ENCODE data around the gene PRCD.

The PRCD gene

DNA sequence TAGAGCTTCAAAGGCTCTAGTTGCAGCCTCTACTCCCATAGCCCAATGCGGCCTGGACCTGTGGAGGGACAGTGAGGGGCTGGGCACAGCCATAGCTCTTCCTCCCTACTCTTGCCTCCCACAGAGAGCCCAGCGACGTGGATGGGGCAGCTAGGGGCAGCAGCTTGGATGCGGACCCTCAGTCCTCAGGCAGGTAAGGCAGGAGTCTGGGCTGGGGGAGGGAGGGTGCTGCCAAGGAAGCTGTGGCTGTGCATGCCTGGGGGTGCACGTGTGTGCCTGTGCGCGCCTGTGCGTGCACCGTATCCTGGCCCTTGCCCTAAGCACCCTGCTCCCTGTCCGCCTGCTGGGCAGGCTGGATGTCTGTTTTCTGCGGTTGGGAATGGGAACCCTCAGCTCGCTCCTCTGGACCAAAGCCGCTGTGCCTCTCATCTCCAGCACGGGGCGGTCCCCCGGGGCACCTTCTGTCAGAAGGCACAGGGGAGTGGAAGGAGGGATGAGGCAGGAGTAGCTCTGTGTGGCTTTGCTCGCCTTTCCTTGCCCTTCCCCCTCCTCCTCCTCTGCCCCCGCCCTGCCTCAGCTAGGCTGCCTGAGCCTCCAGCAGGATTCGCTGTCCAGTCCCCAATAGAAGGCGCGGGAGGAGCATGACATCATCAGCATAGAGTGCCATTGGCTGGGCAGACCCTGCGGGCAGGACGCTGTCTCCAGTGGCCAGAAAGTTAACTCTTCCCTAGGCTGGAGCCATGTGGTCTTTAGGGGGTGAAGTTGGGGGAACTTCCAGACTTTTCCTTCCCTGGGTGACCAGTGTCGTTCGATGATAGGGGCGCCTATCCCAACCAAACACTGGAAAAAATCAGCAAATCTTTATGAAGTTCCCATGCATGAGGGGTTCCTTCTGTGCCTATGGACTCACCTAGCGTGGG lies 797 bp downstream of the PRCD start:
- DNase-seq (ENCODE audit: low read depth in 2 of 2), result no peak

DNA sequence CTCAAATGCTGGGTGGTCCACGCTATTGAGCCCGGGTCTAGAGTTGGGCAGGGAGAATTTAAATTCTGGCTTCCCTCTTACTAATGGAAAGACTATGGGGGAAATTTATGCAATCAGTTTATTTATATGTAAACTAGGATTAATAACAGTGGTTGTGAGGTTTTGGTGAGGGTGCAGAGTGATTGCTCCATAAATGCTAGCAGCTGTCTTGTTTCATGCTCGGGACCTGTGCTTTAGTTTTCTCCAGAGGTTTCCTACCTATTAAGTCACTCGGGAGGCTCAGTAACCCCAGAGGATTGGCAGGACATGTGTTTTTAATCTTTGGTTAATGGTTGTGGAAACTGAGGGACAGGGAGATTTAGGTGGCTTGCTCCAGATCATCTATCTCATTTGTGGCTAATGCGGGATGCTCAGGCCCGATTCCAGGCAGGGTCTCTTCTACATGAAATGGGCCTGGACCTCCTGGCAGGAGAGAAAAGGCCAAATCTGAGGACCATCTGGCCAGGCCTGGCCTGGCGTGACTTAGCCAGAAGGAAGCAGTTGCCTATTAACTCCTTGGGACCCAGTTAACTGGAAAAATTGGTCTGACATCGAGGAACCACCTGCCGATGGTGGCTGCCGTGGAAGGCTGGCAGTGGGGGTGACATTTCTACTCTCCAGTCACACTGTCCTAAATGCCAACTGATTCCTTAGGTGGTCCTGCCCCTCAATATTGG lies 2.1 kb downstream of the PRCD start:
- DNase-seq (ENCODE audit: low read depth in 2 of 2), result no peak

DNA sequence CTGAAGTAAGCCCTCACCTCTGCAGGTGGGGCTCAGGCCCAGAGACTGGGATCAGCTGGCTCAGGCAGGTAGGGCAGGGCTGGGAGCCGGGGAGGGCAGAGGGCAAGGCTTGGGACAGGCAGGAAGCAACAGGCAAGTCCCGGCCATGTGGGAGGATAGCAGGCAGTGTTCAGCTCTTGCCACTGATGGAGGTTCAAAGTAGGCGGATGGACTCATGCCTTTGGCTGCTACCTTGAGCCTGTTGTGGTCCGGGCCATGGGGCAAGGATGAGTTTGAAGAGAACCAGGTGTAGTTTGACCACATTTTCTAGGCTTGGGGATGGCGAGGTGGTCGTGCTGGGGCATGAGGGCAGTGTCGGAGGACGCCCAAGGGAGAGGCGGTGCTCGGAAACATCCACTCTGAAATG lies 2.7 kb downstream of the PRCD start:
- no peak for DNase-seq (ENCODE audit: low read depth in 2 of 2)

DNA sequence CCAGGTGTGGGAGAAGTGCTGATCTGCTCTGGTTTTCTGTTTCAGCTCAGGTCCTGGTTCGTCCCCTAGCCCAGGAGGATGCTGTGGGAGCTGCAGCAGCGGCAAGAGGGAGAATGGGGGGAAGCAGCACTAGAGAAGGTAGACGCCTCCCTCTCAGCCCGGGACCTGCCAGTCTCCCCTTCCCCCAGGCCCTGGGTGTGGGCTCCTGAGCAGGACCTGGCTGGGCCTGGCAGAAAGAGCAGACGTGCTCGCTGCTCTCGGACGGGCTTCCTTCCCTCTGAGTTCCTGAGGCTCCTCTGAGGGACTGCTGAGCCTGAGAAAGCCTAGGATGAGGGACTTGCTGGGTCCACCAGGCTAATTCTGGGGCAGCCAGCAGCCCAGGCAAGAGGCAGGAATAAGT lies 3.1 kb downstream of the PRCD start:
- no peak for DNase-seq (ENCODE audit: low read depth in 2 of 2)

DNA sequence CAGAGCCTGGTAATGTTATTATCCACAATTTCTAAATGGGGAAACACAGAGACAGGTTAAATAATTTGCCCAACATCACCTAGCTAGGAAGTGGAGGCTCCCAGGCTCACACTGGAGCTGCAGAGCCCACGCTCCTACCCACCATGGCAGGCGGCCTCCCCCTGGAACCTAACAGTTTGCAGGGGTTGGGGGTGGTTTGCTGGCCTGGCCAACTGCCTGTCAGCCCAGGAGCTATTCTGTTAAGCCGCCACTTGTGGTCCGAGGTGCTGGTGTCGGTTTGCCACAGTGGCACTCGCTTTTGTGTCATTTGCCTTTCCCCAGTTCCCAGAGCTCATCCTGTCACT lies 3.6 kb downstream of the PRCD start:
- DNase-seq (ENCODE audit: low read depth in 2 of 2), result no peak

DNA sequence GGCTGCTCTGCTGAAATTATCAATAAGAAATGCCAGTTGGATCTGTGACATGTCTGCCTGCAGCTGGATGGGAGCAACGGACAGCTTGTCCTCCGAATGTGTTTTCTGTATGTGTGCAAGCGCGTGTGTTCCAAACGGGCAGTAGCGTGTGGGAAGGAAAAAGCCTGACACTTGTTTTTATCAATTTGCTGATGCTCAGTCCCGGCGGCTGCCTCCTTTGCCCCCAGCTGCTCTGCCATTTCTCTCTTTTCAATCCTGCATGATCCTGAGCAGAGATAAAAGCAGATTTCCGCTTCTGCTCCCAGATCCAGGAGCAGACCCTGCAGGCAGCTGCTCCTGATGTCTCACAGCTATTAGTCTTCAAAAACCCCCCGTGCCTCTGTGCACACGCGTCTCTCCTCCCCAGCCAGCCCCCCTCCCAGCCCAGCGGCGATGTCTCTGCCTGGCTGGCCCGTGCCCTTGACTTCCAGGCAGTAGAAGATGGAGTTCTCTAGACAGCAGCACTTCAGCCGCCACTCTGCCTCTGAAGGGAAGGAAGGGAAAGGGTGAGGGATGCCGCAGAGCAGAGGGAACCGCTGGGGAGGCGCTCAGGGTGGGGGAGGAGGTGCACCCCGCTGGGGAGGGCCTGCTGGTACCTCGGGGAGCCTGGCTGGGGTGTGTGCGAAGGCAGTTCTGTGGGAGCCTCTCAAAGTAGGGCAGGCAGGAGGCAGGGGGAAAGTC lies 4.1 kb downstream of the PRCD start:
- DNase-seq (ENCODE audit: low read depth in 2 of 2), result no peak

DNA sequence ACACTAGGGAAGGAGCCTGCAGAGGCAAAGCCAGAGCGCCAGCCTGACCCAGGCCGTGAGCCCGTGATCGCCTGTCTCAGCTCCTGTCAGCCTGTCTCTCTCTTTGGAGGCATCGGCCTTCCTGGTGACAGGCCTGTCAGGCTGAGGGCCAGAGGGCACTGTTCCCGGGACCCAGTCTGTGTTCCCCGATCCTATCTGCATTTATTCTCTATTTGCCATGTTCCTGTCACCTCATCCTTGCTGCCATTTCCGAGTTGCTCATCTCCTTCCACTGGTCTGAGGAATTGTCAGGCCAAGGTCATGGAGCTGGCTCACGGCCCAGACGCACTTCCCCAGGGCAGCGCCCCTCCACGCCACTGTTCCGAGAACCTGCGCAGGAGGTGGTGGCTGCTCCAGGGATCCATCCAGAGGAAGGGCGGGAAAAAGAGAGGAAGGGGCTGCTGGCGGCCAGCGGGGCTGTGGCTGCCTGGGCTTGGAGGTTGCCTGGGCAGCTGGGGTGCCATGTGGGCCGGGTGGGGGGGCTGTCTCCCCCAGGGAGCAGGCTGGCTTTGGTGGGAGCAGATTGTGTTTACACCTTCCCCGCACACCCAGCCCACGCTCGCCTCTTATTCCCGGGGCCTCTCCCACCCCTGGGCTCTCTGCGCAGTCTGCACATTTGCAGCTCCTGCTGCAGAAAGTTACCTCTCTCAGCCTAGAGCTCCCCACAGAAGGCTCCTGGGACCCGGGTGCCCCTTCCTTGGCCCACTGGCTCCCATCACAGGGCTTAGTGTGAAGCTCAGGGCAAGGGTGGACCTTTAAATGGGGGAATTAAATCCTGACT lies 4.9 kb downstream of the PRCD start:
- DNase-seq (ENCODE audit: low read depth in 2 of 2), result no peak

DNA sequence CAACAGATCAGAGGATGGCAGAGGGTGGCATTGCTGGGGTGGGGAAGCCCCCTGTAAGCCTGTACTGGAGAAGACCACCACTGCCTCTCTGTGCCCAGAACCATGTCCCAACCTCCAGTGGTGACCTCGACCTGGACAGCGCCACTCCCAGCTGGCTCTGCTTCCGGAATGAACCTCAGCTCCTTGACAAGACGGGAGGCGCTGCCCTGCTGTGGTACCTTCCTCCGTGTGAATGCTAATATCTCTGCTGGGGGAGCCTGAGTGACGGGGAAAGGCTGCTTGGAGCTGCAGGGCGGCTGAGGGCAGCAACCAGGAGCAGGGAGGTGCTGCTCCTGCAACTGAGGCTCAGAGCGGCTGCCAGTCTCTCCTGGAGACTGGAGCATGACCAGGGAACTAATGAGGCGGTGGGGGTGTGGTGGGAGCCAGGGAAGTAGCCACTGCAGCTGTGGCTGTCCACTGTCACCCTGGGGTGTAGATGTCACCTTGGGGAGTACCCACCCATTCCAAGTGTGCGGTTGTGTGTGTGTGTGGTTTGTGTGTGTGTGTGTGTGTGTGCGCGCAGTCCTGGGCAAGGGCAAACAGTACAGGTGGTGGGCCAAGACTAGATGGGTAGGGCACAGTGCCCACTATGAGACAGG lies 6.2 kb downstream of the PRCD start:
- DNase-seq (ENCODE audit: low read depth in 2 of 2), result no peak

DNA sequence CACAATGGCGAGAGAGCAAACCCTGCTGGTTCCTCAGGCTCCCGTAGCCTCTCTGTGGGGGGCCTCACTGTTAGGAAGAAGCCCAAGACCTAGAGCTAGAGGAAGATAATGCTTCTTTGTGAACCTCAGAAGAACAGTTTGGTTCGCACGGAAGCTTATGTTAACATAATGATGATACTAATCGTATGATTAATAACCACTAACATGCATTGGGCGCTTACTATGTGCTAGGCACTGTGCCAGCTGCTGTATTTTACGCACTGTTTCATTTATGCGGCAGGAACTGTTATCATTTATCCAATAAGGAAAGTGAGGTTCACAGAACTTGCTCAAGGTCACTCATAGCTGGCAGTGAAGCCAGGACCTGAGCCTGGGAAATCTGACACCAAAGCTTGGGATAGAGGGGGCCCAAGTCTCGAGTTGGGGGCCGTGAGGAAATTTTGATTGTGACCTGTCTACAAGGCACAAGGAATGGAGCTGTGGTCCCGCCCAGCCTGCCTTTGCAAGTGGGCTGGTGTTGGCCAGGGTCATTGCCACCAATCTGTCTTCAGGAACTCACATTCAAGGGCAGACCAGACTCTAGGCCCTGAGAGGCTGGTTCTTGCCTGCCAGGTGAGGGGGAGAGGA lies 6.8 kb downstream of the PRCD start:
- no peak for DNase-seq (ENCODE audit: low read depth in 2 of 2)

DNA sequence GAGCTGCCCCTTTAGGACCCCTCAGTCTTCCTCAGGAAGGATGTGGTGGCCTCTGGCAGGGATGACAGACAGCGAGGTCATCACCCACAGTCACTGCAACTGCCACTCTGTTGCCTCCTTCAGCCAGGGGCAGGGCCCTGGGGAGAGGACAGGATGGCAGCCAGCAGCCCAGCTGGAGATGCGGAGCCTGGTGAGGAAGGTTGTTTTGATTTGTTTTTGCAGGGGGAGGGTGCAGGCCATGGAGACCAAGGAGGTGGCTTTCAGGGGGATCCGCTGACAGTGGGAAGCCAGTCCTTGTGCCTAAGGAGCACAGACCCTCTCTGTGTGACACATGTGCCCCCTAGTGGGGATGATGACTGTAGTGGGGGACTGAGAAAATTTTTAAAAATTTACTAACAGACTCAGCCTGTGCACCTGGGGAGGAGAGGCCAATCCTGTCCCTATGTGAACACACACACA lies 7.4 kb downstream of the PRCD start:
- DNase-seq (ENCODE audit: low read depth in 2 of 2), result peak in 1 of 2 donors; percentile 36

DNA sequence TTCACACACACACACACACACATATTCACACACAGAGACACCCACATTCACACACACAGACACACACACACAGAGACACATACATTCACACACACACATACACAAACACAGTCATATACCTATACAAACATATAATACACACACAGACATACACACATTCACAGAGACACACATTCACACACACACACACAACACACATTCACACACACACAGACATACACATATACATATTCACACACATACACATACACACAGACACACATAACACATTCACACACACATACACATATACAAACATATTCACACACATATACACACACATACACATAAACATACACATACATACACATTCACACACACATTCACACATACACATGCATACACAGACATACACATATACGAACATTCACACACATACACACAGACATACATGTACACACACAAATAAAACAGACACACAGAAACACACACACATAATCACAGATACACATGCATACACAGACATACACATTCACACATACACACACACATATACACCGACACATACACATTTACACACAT lies 7.9 kb downstream of the PRCD start:
- DNase-seq (ENCODE audit: low read depth in 2 of 2), result no peak

DNA sequence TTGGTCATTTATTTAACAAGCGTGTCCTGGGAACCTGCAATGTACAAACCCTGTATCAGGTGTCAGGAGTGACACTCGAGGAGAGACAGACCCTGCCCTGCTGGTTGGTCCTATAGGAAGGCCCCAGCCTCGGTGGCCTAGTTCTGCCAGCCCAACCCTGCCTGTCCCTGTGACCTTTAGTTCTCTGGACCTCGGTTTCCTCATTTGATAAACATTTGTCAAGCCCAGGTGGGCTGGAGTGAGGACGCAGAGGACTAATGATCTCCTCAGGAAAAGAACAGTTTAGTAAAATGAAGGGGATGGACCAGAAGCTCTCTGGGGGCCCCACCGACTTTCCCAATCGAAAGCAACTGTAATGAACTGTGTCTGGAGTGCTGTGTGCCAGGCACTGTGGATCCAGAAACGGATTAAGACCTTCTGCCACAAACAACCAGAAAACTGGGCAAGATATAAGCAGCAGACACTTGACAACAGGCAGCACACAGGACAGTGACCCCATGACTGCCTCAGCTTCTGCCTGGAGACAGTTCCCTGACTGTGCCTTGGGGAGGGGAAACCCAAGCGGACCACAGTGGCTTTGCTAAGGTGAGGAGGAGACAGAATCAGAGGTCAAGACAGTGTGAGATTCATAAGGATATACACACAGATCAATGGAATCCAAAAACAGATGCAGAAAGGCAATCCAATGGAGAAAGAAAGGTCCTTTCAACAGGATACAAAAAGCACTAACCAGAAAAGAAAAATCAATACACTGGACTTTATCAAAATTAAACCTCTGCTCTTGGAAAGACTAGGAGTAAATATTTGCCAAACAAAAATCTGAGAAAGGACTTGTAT lies 8.8 kb downstream of the PRCD start:
- no peak for DNase-seq (ENCODE audit: low read depth in 2 of 2)

DNA sequence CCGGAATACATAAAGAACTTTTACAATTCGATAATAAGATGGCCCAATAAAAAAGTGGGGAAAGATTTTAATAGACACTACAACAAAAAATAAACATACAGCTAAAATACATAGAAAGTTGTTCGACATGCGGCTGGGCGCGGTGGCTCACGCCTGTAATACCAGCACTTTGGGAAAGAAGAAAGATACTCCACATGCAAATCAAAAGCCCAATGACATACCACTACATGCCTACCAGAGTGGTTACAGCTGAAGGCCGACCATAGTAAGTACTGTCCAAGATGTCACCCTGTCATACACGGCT lies 9.3 kb downstream of the PRCD start:
- DNase-seq (ENCODE audit: low read depth in 2 of 2), result no peak

DNA sequence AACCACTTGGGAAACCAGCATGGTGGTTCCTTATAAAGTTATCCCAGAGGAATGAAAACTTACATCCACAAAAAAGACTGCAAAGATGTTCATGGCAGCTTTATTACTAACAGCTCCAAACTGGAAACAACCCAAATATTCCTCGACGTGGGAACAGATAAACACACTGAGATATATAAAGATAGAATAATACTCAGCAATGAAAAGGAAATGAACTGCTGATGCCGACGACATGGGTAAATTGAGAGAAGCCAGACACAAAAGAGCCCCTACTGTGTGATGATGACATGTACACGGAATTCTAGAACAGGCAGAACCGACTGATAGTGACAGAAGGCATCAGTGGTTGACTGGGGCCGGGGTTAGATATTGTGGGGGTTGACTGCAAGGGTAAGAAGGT lies 9.7 kb downstream of the PRCD start:
- DNase-seq (ENCODE audit: low read depth in 2 of 2), result no peak

DNA sequence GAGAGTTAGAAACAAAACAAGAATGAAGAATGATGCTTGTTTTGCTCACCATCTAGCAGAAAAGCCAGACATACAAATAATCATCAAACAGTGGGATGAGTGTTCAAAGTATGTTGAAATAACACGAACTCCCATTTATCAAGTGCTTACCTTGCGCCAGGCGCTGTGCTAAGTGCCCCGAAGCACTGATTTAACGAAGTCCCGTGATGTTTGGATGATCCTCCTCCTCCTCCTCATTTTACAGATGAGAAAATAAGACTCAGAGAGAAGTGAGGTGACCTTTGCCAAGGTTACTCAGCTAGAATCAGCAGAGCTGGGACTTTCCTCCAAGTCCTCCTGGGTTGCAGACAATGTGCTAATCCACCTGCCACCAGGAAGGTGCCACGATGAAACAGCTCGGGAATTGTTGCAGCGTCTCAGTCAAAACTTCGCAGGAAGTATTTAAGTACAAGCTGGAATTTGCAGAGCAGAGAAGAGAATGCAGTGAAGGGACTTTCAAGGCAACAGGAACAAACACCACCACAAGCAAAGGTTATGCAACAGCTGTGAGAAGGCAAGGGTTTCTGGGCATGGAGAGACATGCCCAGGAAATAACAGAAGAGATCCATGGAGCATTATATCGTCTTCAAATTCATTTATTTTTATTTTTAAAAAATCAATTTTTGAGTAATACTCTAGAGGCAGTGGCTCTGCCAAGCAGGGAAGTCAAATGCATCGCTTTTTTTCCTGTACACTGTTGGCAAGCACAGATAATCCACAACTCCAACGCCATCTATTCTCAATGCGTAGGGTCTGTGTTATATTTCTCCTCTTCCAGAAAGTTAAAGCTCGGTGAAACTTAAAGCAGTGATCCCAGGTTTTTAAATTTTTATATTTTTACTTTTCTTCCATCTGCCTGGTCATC lies 11.1 kb downstream of the PRCD start:
- no peak for DNase-seq (ENCODE audit: low read depth in 2 of 2)

DNA sequence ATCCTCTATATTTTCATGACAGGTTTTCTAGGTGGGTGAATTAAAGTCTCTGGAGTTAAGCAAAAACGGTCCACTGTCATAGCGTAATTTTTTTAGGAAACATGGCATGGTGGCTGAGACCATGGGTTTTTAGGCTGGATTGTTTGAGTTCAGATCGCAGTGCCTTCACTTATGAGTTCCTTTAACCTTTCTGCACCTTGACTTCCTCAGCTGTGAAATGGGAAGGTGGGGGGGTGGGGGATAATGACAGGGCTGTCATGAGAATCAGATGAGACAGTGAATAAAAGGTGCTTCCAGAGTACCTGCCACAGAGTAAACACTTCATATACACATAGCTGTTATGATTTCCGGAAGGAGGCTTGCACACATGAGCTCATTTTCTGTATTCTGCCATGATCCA lies 11.8 kb downstream of the PRCD start:
- DNase-seq (ENCODE audit: low read depth in 2 of 2), result no peak

DNA sequence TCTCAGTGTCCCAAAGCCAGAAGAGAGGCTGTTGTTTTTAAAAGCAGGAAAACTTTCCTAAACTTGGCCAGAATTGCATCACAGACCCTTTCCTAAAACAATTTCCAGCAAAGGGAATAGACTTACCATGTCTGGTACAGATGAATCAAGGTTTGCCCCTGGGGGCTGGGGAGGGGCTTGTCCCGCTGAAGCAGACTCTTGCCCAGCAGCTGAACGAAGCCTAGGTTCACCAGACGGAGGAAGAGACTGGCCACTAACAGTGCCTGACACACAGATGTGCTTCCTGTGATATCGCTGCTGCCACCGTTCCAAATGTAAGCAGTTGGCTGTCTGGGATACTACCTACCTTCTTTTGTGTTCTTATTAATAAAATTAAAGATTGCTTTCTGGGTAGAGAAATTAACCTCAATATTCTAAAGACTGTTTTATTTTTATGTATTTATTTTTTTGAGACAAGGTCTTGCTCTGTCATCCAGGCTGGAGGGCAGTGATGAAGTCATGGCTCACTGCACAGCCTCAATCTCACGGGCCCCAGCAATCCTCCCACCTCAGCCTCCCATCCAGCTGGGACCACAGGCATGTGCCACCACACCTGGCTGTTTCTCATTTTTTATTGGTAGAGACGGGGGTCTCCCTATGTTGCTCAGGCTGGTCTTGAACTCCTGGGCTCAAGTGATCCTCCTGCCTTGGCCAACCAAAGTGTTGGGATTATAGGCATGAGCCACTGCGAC lies 13.5 kb downstream of the PRCD start:
- DNase-seq (ENCODE audit: low read depth in 2 of 2), result no peak

DNA sequence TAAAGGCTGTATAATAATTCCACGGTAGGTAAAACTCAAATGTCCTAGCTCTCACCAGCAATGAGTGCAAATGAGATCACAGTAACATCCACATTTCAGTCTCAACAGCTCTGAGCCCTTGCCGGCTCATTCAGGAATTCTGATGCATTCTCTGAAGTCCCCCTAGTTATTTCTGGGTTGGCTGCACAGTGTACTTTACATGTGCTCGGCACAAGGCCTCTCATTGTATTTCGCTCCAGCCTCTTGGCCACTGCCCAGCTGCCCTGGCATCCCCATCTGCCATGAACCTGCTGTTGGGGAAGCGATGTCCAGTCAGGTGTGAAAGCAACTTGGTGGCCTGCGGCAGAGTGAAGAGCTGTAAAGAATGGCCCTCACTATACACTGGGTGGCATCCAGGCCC lies 14.3 kb downstream of the PRCD start:
- DNase-seq (ENCODE audit: low read depth in 2 of 2), result no peak

Measured in stimulated activated CD4-positive, alpha-beta T cell treated with anti-CD3 and anti-CD28 coated beads, Interleukin-4, amount 100 ng/mL, for 48 hours (primary cell).